GM23338 (cell line): ENCODE data around the gene CLSTN1.

Experiments used
- CTCF ChIP-seq, 2 experiments: fragments of 200-600 bp in 1 of 2; sonication (generic) in 1 of 2; conservative IDR thresholded peaks; 2 replicates each; pipeline versions ENCODE4 v1.5.1 to v1.6.1; 2016 to 2017; ENCODE audit warnings: antibody characterized with exemption in 2 of 2, low read depth in 2 of 2, mild to moderate bottlenecking in 2 of 2, moderate library complexity in 1 of 2
- EZH2 ChIP-seq: fragments of 200-600 bp; sonication (generic); IDR thresholded peaks from one replicate; pipeline ENCODE4 v1.8.0; 2017; ENCODE audit warnings: antibody characterized with exemption, mild to moderate bottlenecking, low read depth; ENCODE audit not compliant: unreplicated experiment
- JUNB ChIP-seq: IDR thresholded peaks from one replicate; pipeline ENCODE4 v1.6.1; 2016; ENCODE audit warnings: antibody characterized with exemption; ENCODE audit not compliant: unreplicated experiment
- POLR2AphosphoS5 ChIP-seq: IDR thresholded peaks from 2 replicates; pipeline ENCODE4 v1.6.1; 2016; ENCODE audit warnings: antibody characterized with exemption, low read depth
- ZNF114 ChIP-seq: fragments of 250-450 bp; sonication (Bioruptor Pico); IDR thresholded peaks from 2 replicates; pipeline ENCODE4 v1.5.0; 2020; ENCODE audit warnings: mild to moderate bottlenecking, moderate library complexity
- TF ChIP-seq, protein P1 (sequence below): IDR thresholded peaks from one replicate; pipeline ENCODE4 v1.6.1; 2018; ENCODE audit warnings: antibody characterized with exemption; ENCODE audit not compliant: unreplicated experiment

DNA sequence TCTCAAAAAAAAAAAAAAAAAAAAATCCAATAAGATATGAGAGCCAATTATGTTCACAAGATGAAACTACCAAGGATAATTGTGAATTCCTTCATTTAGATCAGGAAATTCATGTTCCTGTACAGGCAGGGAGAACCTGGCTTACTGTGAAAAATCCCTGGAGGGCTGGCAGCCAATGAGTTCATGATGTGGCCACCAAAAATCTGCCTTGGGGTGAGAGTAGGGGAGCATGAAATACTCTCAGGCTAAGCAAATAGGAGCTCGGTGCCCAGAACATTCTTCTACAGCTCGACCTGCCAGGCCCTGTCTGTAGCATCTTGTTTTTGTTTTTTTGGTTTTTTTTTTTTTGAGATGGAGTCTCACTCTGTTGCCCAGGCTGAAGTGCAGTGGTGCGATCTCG is 122.1 kb downstream of the CLSTN1 start:
- TF ChIP-seq, protein P1, sequence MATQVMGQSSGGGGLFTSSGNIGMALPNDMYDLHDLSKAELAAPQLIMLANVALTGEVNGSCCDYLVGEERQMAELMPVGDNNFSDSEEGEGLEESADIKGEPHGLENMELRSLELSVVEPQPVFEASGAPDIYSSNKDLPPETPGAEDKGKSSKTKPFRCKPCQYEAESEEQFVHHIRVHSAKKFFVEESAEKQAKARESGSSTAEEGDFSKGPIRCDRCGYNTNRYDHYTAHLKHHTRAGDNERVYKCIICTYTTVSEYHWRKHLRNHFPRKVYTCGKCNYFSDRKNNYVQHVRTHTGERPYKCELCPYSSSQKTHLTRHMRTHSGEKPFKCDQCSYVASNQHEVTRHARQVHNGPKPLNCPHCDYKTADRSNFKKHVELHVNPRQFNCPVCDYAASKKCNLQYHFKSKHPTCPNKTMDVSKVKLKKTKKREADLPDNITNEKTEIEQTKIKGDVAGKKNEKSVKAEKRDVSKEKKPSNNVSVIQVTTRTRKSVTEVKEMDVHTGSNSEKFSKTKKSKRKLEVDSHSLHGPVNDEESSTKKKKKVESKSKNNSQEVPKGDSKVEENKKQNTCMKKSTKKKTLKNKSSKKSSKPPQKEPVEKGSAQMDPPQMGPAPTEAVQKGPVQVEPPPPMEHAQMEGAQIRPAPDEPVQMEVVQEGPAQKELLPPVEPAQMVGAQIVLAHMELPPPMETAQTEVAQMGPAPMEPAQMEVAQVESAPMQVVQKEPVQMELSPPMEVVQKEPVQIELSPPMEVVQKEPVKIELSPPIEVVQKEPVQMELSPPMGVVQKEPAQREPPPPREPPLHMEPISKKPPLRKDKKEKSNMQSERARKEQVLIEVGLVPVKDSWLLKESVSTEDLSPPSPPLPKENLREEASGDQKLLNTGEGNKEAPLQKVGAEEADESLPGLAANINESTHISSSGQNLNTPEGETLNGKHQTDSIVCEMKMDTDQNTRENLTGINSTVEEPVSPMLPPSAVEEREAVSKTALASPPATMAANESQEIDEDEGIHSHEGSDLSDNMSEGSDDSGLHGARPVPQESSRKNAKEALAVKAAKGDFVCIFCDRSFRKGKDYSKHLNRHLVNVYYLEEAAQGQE: no peak
- TF ChIP-seq CTCF (conservative IDR thresholded peaks at IDR 0.05; ENCODE audit: low read depth in 2 of 2) (no peak), POLR2AphosphoS5 (no peak), EZH2 (no peak), JUNB (no peak), ZNF114 (CRISPR knock-in tag) (no peak)
